H1 (cell line): Measurements from ENCODE around the gene SELENOK. TPM values are rescaled to one million over a fixed set of nuclear protein-coding genes. Genes with fewer than 3 reads are reported as not detected.
A peak's percentile ranks its signal among the peaks of the same experiment; 100 is the strongest.

Experiments
- BACH1 ChIP-seq: IDR thresholded peaks from 2 replicates; pipeline ENCODE4 v1.6.1; 2012; ENCODE audit warnings: low read length, improper control_type of control experiment
- GTF2F1 ChIP-seq: IDR thresholded peaks from 2 replicates; pipeline ENCODE4 v1.6.1; 2012; ENCODE audit warnings: low read depth, low read length, improper control_type of control experiment, borderline replicate concordance
- KDM5A ChIP-seq: fragments of 200-600 bp; IDR thresholded peaks from 2 replicates; pipeline ENCODE4 v1.7.1; 2012; ENCODE audit warnings: mild to moderate bottlenecking, low read length, inconsistent platforms, mixed read lengths
- PHF8 ChIP-seq: fragments of 200-600 bp; sonication (generic); conservative IDR thresholded peaks from 2 replicates; pipeline ENCODE4 v1.7.1; 2012; ENCODE audit warnings: low read depth, mild to moderate bottlenecking, inconsistent platforms, low read length, moderate library complexity
- RBBP5 ChIP-seq: IDR thresholded peaks from 2 replicates; pipeline ENCODE4 v1.7.1; 2012; ENCODE audit warnings: low read depth, mild to moderate bottlenecking, inconsistent platforms, low read length, moderate library complexity, borderline replicate concordance
- RFX5 ChIP-seq: IDR thresholded peaks from 2 replicates; pipeline ENCODE4 v1.6.1; 2011; ENCODE audit warnings: low read depth, low read length, improper control_type of control experiment, borderline replicate concordance
- RNF2 ChIP-seq: fragments of 200-900, 300-1000 bp; sonication (generic); IDR thresholded peaks from 2 replicates; pipeline ENCODE4 v1.7.1; 2016; ENCODE audit warnings: borderline replicate concordance, low read depth, mild to moderate bottlenecking, antibody characterized with exemption, low read length; ENCODE audit not compliant: poor library complexity, severe bottlenecking; ENCODE audit errors: missing control alignments
- SAP30 ChIP-seq: fragments of 300-600 bp; sonication (generic); IDR thresholded peaks from 2 replicates; pipeline ENCODE4 v1.7.1; 2012; ENCODE audit warnings: low read length, moderate library complexity, mild to moderate bottlenecking, inconsistent platforms; ENCODE audit not compliant: insufficient read depth, insufficient replicate concordance
- SIX5 ChIP-seq: IDR thresholded peaks from 2 replicates; pipeline ENCODE4 v1.6.1; 2011; ENCODE audit warnings: mild to moderate bottlenecking, low read depth, low read length
- SUZ12 ChIP-seq: fragments of 200-600 bp; sonication (generic); IDR thresholded peaks from 2 replicates; pipeline ENCODE4 v1.6.1; 2012; ENCODE audit warnings: mild to moderate bottlenecking, inconsistent platforms, low read length, moderate library complexity, mixed read lengths
- TAF7 ChIP-seq: optimal IDR thresholded peaks from 2 replicates; pipeline ENCODE3; 2011; ENCODE audit warnings: low read depth, mild to moderate bottlenecking, inconsistent platforms, low read length, moderate library complexity, borderline replicate concordance
- polyA plus RNA-seq, 7 experiments: library from polyadenylated mRNA; depleted of rRNA in 3 of 7; stranded (reverse) in 5 of 7; unstranded in 2 of 7; fragments of >200 nt in 5 of 7; fragments of 200-250 nt in 2 of 7; gene quantifications; 1 replicate in 5 of 7; 2 replicates in 1 of 7; 4 replicates in 1 of 7; pipeline versions ENCODE4 v1.2.1 to v1.2.3, GENCODE V29; 2011 to 2013; ENCODE audit warnings: missing spikeins in 2 of 7, mixed read lengths in 2 of 7
- total RNA-seq: library from RNA; stranded (reverse); fragmentation: NEBNext Ultra II Directional; extraction: Animal tissue kit (Norgen Biotek cat#: 25700); gene quantifications from 2 replicates; pipeline ENCODE4 v1.2.1, GENCODE V29; 2021

The SELENOK gene
- total and polyA plus RNA-seq, 2 of the 8 experiments (the other 6 are each of a cell fraction or from before 2014, with no cell fraction given): 26.9 to 40.2 TPM

- peak; percentile 95 for TF ChIP-seq PHF8
- no peak for TF ChIP-seq KDM5A
- TF ChIP-seq SUZ12: no peak
- no peak for TF ChIP-seq BACH1
- TF ChIP-seq RNF2: no peak
- no peak for TF ChIP-seq SIX5
- TF ChIP-seq GTF2F1: no peak
- no peak for TF ChIP-seq SAP30
- no peak for TF ChIP-seq RFX5
- TF ChIP-seq RBBP5: peak; percentile 40; the same call in 1 of the 2 replicates
- peak; percentile 98 for TF ChIP-seq TAF7
These were observed 9.7 kb downstream of the SELENOK start, which contains the start of gene ACTR8 (continued) for GRCh38 chr3:53881691-53882593.
